ENCODE measurements around the gene ZHX3. TPM values are rescaled to one million over a fixed set of nuclear protein-coding genes. Genes with fewer than 3 reads are reported as not detected.

ZHX3 gene
- total and polyA plus RNA-seq, 2 of the 4 experiments (the other 2 are of a cell fraction): 25.0 to 28.0 TPM

DNA sequence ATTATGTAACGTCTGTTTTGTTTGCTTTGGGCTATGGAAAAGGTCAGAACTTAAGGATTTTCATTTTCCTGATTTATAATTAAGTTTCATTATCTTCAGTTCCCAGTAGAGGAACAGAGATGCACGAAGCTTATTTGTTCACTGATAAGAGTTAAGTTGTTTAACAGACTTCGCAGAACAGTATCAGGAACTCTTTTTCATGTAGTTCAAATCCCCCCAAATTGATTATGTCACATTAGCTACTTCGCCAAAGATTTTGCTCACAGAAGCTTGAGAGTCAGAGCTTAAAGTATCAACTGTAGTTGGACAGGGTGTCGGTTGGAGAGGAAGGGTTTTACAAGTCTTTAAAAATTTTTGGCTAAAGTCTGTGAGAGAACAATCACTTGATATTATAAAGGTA lies 43.4 kb downstream of the ZHX3 start:
- Histone ChIP-seq H3K36me3 (ENCODE audit: control insufficient read depth, insufficient read depth, low read length) (no peaks in the 10 kb centered on the region), H3K4ac (ENCODE audit: low read depth, low read length) (no peak overlapping the region), H2AFZ (replicated peaks; ENCODE audit: low read length, poor library complexity) (no peak overlapping the region), H3K9me1 (ENCODE audit: insufficient read depth, low read length) (peaks cover 4% of the 10 kb centered on the region; the same call in 1 of the 2 replicates), H2BK20ac (ENCODE audit: low read depth, low read length) (no peak overlapping the region), H2BK120ac (ENCODE audit: low read depth, low read length) (no peak overlapping the region), H2AK5ac (ENCODE audit: low read depth, low read length) (no peak overlapping the region), H3K9ac (ENCODE audit: low read depth, low read length) (no peak overlapping the region), H3K79me1 (ENCODE audit: low read depth in 1 of 2, low read length in 2 of 2) (peaks cover 32 to 59% of the 10 kb centered on the region in 2 experiments), H3K14ac (replicated peaks; ENCODE audit: low read depth, low read length) (no peak overlapping the region), H2AK9ac (replicated peaks; ENCODE audit: low read depth, low read length, poor library complexity) (no peak overlapping the region), H3K4me3 (ENCODE audit: insufficient read depth, low read depth, low read length) (no peak overlapping the region), H4K8ac (ENCODE audit: low read depth in 2 of 2, low read length in 2 of 2) (no peak overlapping the region), H3K4me1 (ENCODE audit: control insufficient read depth, insufficient read depth, low read length) (peaks cover 7% of the 10 kb centered on the region), H3K56ac (ENCODE audit: extremely low read depth, insufficient read depth, low read length) (no peak overlapping the region), H3K4me2 (ENCODE audit: low read depth, low read length) (no peak overlapping the region), H4K5ac (ENCODE audit: low read depth, low read length) (no peak overlapping the region), H3K27ac (ENCODE audit: insufficient read depth, low read length) (no peak overlapping the region), H4K91ac (ENCODE audit: insufficient read depth, low read depth, low read length) (no peak overlapping the region), H3K18ac (ENCODE audit: low read depth, low read length) (no peak overlapping the region), H2BK15ac (ENCODE audit: low read depth, low read length) (no peak overlapping the region), H3K23ac (ENCODE audit: low read depth, low read length) (no peak overlapping the region), H3K27me3 (ENCODE audit: control insufficient read depth, insufficient read depth, low read length) (no peaks in the 10 kb centered on the region), H4K20me1 (ENCODE audit: insufficient read depth, low read length) (no peaks in the 10 kb centered on the region; the same call in 1 of the 2 replicates), H3K9me3 (ENCODE audit: control insufficient read depth, insufficient read depth, low read length) (no peaks in the 10 kb centered on the region), H2BK5ac (ENCODE audit: low read depth, low read length, poor library complexity, severe bottlenecking) (no peak overlapping the region)
- dilution Hi-C loops (cut with HindIII; ENCODE audit: low sequenced_read_pairs, unreplicated experiment) (no loop called here), intact Hi-C loops (cut with micrococcal nuclease) (no loop called here), in situ Hi-C loops (cut with MboI; ENCODE audit: low sequenced_read_pairs) (no loop called here)
- BruUV-seq (replicated peaks): no TSS peak
- ATAC-seq (ENCODE audit: low read depth) (no peak), DNase-seq (no peak)
- TF ChIP-seq POLR2A (IDR thresholded peaks at IDR 0.05; ENCODE audit: low read depth, low read length): no peak
- TF ChIP-seq, protein P1, sequence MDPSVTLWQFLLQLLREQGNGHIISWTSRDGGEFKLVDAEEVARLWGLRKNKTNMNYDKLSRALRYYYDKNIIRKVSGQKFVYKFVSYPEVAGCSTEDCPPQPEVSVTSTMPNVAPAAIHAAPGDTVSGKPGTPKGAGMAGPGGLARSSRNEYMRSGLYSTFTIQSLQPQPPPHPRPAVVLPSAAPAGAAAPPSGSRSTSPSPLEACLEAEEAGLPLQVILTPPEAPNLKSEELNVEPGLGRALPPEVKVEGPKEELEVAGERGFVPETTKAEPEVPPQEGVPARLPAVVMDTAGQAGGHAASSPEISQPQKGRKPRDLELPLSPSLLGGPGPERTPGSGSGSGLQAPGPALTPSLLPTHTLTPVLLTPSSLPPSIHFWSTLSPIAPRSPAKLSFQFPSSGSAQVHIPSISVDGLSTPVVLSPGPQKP (IDR thresholded peaks at IDR 0.05; ENCODE audit: borderline replicate concordance, low read depth, low read length): no peak
- TF ChIP-seq SMC3 (IDR thresholded peaks at IDR 0.05; ENCODE audit: low read depth, low read length): no peak
- no peak for TF ChIP-seq BHLHE40 (IDR thresholded peaks at IDR 0.05; ENCODE audit: low read depth, low read length)
- no peak for TF ChIP-seq CHD1 (IDR thresholded peaks at IDR 0.05; ENCODE audit: low read depth, low read length)
- TF ChIP-seq, protein P2, sequence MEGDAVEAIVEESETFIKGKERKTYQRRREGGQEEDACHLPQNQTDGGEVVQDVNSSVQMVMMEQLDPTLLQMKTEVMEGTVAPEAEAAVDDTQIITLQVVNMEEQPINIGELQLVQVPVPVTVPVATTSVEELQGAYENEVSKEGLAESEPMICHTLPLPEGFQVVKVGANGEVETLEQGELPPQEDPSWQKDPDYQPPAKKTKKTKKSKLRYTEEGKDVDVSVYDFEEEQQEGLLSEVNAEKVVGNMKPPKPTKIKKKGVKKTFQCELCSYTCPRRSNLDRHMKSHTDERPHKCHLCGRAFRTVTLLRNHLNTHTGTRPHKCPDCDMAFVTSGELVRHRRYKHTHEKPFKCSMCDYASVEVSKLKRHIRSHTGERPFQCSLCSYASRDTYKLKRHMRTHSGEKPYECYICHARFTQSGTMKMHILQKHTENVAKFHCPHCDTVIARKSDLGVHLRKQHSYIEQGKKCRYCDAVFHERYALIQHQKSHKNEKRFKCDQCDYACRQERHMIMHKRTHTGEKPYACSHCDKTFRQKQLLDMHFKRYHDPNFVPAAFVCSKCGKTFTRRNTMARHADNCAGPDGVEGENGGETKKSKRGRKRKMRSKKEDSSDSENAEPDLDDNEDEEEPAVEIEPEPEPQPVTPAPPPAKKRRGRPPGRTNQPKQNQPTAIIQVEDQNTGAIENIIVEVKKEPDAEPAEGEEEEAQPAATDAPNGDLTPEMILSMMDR (conservative IDR thresholded peaks at IDR 0.05; ENCODE audit: low read depth, low read length): no peak
- TF ChIP-seq MAFK (IDR thresholded peaks at IDR 0.05; ENCODE audit: low read depth, low read length): no peak
- TF ChIP-seq RAD21 (IDR thresholded peaks at IDR 0.05; ENCODE audit: low read length): no peak
- no peak for TF ChIP-seq CEBPB (IDR thresholded peaks at IDR 0.05; ENCODE audit: low read depth, low read length)
- no peak for TF ChIP-seq MAZ (IDR thresholded peaks at IDR 0.05; ENCODE audit: borderline replicate concordance, low read depth, low read length)
- TF ChIP-seq, protein P3, sequence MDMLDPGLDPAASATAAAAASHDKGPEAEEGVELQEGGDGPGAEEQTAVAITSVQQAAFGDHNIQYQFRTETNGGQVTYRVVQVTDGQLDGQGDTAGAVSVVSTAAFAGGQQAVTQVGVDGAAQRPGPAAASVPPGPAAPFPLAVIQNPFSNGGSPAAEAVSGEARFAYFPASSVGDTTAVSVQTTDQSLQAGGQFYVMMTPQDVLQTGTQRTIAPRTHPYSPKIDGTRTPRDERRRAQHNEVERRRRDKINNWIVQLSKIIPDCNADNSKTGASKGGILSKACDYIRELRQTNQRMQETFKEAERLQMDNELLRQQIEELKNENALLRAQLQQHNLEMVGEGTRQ (IDR thresholded peaks at IDR 0.05; ENCODE audit: low read depth, low read length): no peak
- no CpG with 5 or more reads among the region's 5 CpGs for WGBS, 2 experiments (ENCODE audit: extremely low coverage in 2 of 2, insufficient read length in 1 of 2)
- CTCF ChIA-PET: interaction anchor here (0.7 kb wide), 1 partner anchor 21 kb away, joined by 8 read pairs; no protein-coding TSS in a partner anchor
- POLR2A ChIA-PET (ENCODE audit: unreplicated experiment): no interaction called here
